CD4-positive, alpha-beta T cell treated with Interleukin-1 beta for 1 hour (primary cell): ENCODE data around the gene WHRN.

Source experiments
- DNase-seq, 2 donors: peaks; one replicate each; pipeline ENCODE4 v3.0.0-alpha.2; 2020 to 2022

WHRN gene

GRCh38 chr9:114489928-114490327 is 15.3 kb downstream of the WHRN start:
- no peak for DNase-seq

GRCh38 chr9:114488398-114489129 is 16.7 kb downstream of the WHRN start:
- DNase-seq: no peak

- peak; percentile 62 to 82 for DNase-seq
Observed at GRCh38 chr9:114487607-114488300, 17.5 kb downstream of the WHRN start.

- no peak for DNase-seq
Observed at GRCh38 chr9:114486205-114486963, 18.9 kb downstream of the WHRN start.

- peak; percentile 43 to 46 for DNase-seq
Observed at GRCh38 chr9:114484854-114485443, 20.3 kb downstream of the WHRN start.

GRCh38 chr9:114484215-114484853 is 20.9 kb downstream of the WHRN start:
- DNase-seq: no peak

GRCh38 chr9:114483499-114483898 is 21.8 kb downstream of the WHRN start:
- no peak for DNase-seq

GRCh38 chr9:114482593-114482992 is 22.7 kb downstream of the WHRN start:
- no peak for DNase-seq

- no peak for DNase-seq
Observed at GRCh38 chr9:114481789-114482188, 23.5 kb downstream of the WHRN start.

GRCh38 chr9:114480746-114481435 is 24.4 kb downstream of the WHRN start:
- DNase-seq: no peak

- DNase-seq: no peak
Observed at GRCh38 chr9:114478871-114479270, 26.4 kb downstream of the WHRN start.

- no peak for DNase-seq
Observed at GRCh38 chr9:114478459-114478858, 26.8 kb downstream of the WHRN start.

- DNase-seq: no peak
Observed at GRCh38 chr9:114477642-114478041, 27.6 kb downstream of the WHRN start.

GRCh38 chr9:114476891-114477469 is 28.3 kb downstream of the WHRN start:
- no peak for DNase-seq

- no peak for DNase-seq
Observed at GRCh38 chr9:114475412-114476135, 29.7 kb downstream of the WHRN start.

- DNase-seq: no peak
Observed at GRCh38 chr9:114474425-114474824, 30.8 kb downstream of the WHRN start.

- no peak for DNase-seq
Observed at GRCh38 chr9:114473447-114473801, 31.8 kb downstream of the WHRN start.

GRCh38 chr9:114472765-114473446 is 32.4 kb downstream of the WHRN start:
- DNase-seq: no peak

GRCh38 chr9:114471157-114471556 is 34.1 kb downstream of the WHRN start:
- DNase-seq: no peak

- no peak for DNase-seq
Observed at GRCh38 chr9:114470581-114470980, 34.7 kb downstream of the WHRN start.

GRCh38 chr9:114470121-114470520 is 35.2 kb downstream of the WHRN start:
- DNase-seq: no peak
